A549 (cell line): ENCODE measurements around the gene TMC7. TPM values are rescaled to one million over a fixed set of nuclear protein-coding genes. Genes with fewer than 3 reads are reported as not detected.

Source experiments
- ATAC-seq, 2 experiments: fragments of 200-7000 bp in 1 of 2; fragments of >200 bp in 1 of 2; cut with Nextera tagmentation in 1 of 2; cut with Tn5 transposase in 1 of 2; 3 replicates each; pipeline versions ENCODE4 v1.8.0 to v1.9.1; 2018 to 2020; ENCODE audit warnings: mild to moderate bottlenecking in 1 of 2, moderate library complexity in 1 of 2
- CTCF ChIA-PET: fragments of 300-600 bp; sonication (Branson Sonifier 250); formaldehyde crosslinking; extraction: SDS; loops from one replicate; lab custom pipeline; 2021; ENCODE audit warnings: antibody characterized with exemption, inconsistent platforms; lab: Yijun Ruan, JAX
- POLR2A ChIA-PET: fragments of 350-600 bp; formaldehyde crosslinking; extraction: SDS; loops from one replicate; lab custom pipeline; 2021; ENCODE audit warnings: antibody characterized with exemption, inconsistent platforms; lab: Yijun Ruan, JAX
- DNase-seq, 2 experiments: peaks; one replicate each; pipeline versions ENCODE4 v3.0.0 to v3.0.0-alpha.2; 2011 to 2016; ENCODE audit warnings: low read depth in 1 of 2, low spot score in 1 of 2
- FAIRE-seq: peaks from 2 replicates; lab custom pipeline; 2011; peaks lifted over from hg19 to GRCh38; lab: Jason Lieb, UNC
- H3K27ac ChIP-seq, 2 experiments: fragments of >200 bp; sonication (Bioruptor Twin); formaldehyde crosslinking; 3 replicates each; pipeline ENCODE4 v1.5.1; 2016 to 2017
- H3K4me1 ChIP-seq: fragments of >200 bp; sonication (Bioruptor Twin); formaldehyde crosslinking; 3 replicates; pipeline ENCODE4 v1.6.1; 2016
- H3K4me2 ChIP-seq: fragments of >200 bp; sonication (Bioruptor Twin); formaldehyde crosslinking; 3 replicates; pipeline ENCODE4 v1.6.1; 2016
- H3K4me3 ChIP-seq: fragments of >200 bp; sonication (Bioruptor Twin); formaldehyde crosslinking; 3 replicates; pipeline ENCODE4 v1.5.1; 2016
- H3K9me3 ChIP-seq: fragments of >200 bp; sonication (Bioruptor Twin); formaldehyde crosslinking; 3 replicates; pipeline ENCODE4 v1.6.1; 2016
- CBX8 ChIP-seq: fragments of 200-600 bp; sonication (generic); IDR thresholded peaks from 2 replicates; pipeline ENCODE4 v1.6.1; 2016
- CEBPB ChIP-seq, 2 experiments: fragments of >200 bp in 1 of 2; sonication (Bioruptor Twin) in 1 of 2; formaldehyde crosslinking in 1 of 2; IDR thresholded peaks; 2 replicates each; pipeline ENCODE4 v1.6.1; 2012 to 2016
- CTCF ChIP-seq: fragments of >200 bp; sonication (Bioruptor Twin); formaldehyde crosslinking; IDR thresholded peaks from 3 replicates; pipeline ENCODE4 v1.5.1; 2016
- EP300 ChIP-seq, 2 experiments: fragments of >200 bp; sonication (Bioruptor Twin); formaldehyde crosslinking; IDR thresholded peaks; 2 replicates in 1 of 2; 3 replicates in 1 of 2; pipeline ENCODE4 v1.6.1; 2016 to 2017
- ESRRA ChIP-seq: fragments of 150-350 bp; IDR thresholded peaks from 2 replicates; pipeline ENCODE4 v1.6.1; 2014; ENCODE audit warnings: mild to moderate bottlenecking, low read length, borderline replicate concordance
- GATA3 ChIP-seq: IDR thresholded peaks from 2 replicates; pipeline ENCODE4 v1.6.1; 2012; ENCODE audit warnings: borderline replicate concordance
- HDAC2 ChIP-seq: fragments of 200-600 bp; sonication (generic); IDR thresholded peaks from 2 replicates; pipeline ENCODE4 v1.6.1; 2016
- HEYL ChIP-seq: fragments of 250-450 bp; sonication (Bioruptor Pico); IDR thresholded peaks from 2 replicates; pipeline ENCODE4 v1.8.0; 2021; ENCODE audit warnings: mild to moderate bottlenecking, moderate library complexity
- MAZ ChIP-seq: fragments of 150-350 bp; IDR thresholded peaks from 2 replicates; pipeline ENCODE4 v1.6.1; 2014; ENCODE audit warnings: antibody characterized with exemption, low read depth, low read length, borderline replicate concordance
- NR3C1 ChIP-seq: fragments of >200 bp; sonication (Bioruptor Twin); formaldehyde crosslinking; IDR thresholded peaks from 3 replicates; pipeline ENCODE4 v1.6.1; 2017
- PHF8 ChIP-seq: fragments of 200-600 bp; sonication (generic); IDR thresholded peaks from 2 replicates; pipeline ENCODE4 v1.6.1; 2016; ENCODE audit warnings: low read depth, mild to moderate bottlenecking, antibody characterized with exemption, moderate library complexity, borderline replicate concordance
- RAD21 ChIP-seq, 2 experiments: fragments of >200 bp in 1 of 2; sonication (Bioruptor Twin) in 1 of 2; formaldehyde crosslinking in 1 of 2; IDR thresholded peaks in 1 of 2; conservative IDR thresholded peaks in 1 of 2; 2 replicates in 1 of 2; 3 replicates in 1 of 2; pipeline ENCODE4 v1.6.1; 2012 to 2018; ENCODE audit warnings: inconsistent platforms in 1 of 2
- RCOR1 ChIP-seq: fragments of 150-350 bp; IDR thresholded peaks from 2 replicates; pipeline ENCODE4 v1.6.1; 2014; ENCODE audit warnings: antibody characterized with exemption, low read length, low read depth
- RNF2 ChIP-seq: fragments of 200-600 bp; sonication (generic); IDR thresholded peaks from 2 replicates; pipeline ENCODE4 v1.6.1; 2016; ENCODE audit warnings: low read depth, mild to moderate bottlenecking, antibody characterized with exemption, moderate library complexity, borderline replicate concordance
- ZFP36 ChIP-seq: fragments of 450-650 bp; IDR thresholded peaks from 2 replicates; pipeline ENCODE4 v1.6.1; 2014; ENCODE audit warnings: borderline replicate concordance; ENCODE audit not compliant: partially characterized antibody
- ZNF302 ChIP-seq: fragments of 250-450 bp; sonication (Bioruptor Pico); IDR thresholded peaks from 2 replicates; pipeline ENCODE4 v1.9.0; 2021; ENCODE audit warnings: inconsistent platforms, mild to moderate bottlenecking, moderate library complexity
- ZSCAN20 ChIP-seq: fragments of 250-450 bp; sonication (Bioruptor Pico); IDR thresholded peaks from 2 replicates; pipeline ENCODE4 v1.8.0; 2022; ENCODE audit warnings: mild to moderate bottlenecking, moderate library complexity
- WGBS: methylation state at CpG from one replicate; pipeline ENCODE4 v1.1.6; 2017; ENCODE audit errors: missing lambda C conversion rate; 5-methylcytosine and 5-hydroxymethylcytosine counted together
- polyA plus RNA-seq, 4 experiments: library from polyadenylated mRNA; depleted of rRNA in 3 of 4; stranded (reverse); fragments of >200 nt; fragmentation: RNase III in 1 of 4; extraction: RNeasy Plus Mini Kit Qiagen cat#74134 plus additional on column Dnase treatment in 1 of 4; gene quantifications; 2 replicates in 3 of 4; 3 replicates in 1 of 4; pipeline ENCODE4 v1.2.3, GENCODE V29; 2011 to 2017
- TF ChIP-seq, protein P1 (sequence below): fragments of >200 bp; sonication (Bioruptor Twin); formaldehyde crosslinking; IDR thresholded peaks from 3 replicates; pipeline ENCODE4 v1.6.1; 2016
- TF ChIP-seq, protein P2 (sequence below): fragments of 450-650 bp; IDR thresholded peaks from 2 replicates; pipeline ENCODE4 v1.6.1; 2014; ENCODE audit warnings: antibody characterized with exemption
- TF ChIP-seq, protein P3 (sequence below): fragments of 250-450 bp; sonication (Bioruptor Pico); IDR thresholded peaks from 2 replicates; pipeline ENCODE4 v1.5.0; 2021; ENCODE audit warnings: mild to moderate bottlenecking, moderate library complexity, borderline replicate concordance
- TF ChIP-seq, protein P4 (sequence below): fragments of 250-450 bp; sonication (Bioruptor Pico); IDR thresholded peaks from 2 replicates; pipeline ENCODE4 v1.5.0; 2020; ENCODE audit warnings: low read depth, mild to moderate bottlenecking, moderate library complexity

TMC7 gene
- polyA plus RNA-seq, 2 of the 4 experiments (the other 2 are of a cell fraction) = 7.0 to 9.4 TPM

DNA sequence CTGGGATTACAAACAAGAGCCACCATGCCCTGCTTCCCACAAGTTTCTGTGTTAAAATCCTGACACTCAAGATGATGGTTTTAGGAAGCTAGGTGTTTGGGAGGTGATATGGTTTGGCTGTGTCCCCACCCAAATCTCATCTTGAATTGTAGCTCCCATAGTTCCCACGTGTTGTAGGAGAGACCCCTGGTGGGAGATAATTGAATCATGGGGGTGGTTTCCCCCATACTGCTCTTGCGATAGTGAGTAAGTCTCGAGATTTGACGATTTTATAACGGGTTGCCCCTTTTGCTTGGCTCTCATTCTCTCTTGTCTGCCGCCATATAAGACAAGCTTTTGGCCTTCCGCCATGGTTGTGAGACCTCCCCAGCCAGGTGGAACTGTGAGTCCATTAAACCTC lies 40.3 kb upstream of the TMC7 start:
- POLR2A ChIA-PET = no interaction called here

DNA sequence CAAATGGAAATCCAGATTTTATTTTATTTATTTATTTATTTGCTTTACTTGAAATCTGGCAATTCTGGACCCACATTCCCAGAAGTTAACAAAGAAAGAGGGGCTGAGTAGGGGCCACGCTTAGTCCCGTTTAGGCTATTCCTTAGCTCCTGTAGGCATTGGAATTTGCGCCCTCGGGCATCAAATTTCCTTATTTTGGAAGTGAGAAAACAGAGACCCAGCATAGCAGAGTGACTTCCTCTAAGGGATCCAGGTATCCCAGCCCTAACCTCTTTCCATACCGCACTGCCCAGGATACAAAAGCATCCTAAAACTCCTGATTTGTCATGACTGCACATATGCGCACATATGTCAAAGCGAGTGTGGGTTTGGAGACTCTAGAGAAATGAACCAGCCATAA lies 38.5 kb upstream of the TMC7 start:
- ChIA-PET CTCF (interaction anchor here (1.4 to 4.7 kb wide), 10 partner anchors 8 to 143 kb away, joined by 5 to 34 read pairs (median 11); partner anchors contain the start of genes ARL6IP1 and SMG1), POLR2A (no interaction called here)
- no peak for FAIRE-seq
- 0 out of 3 replicates have a peak, but pooled peaks cover 3% of the 10 kb centered on the region for H3K4me1 ChIP-seq
- H3K4me3 ChIP-seq = no peak overlapping the region; the same call in 2 of the 3 replicates
- H3K9me3 ChIP-seq = no peaks in the 10 kb centered on the region
- ATAC-seq = no peak
- H3K27ac ChIP-seq = peak overlapping the region in 1 of 2 experiments; percentile 87; a peak in 2 of 6 replicates
- WGBS = 79% methylated on average over 7 of the region's 7 CpGs
- peak overlapping the region; percentile 74 for H3K4me2 ChIP-seq
- DNase-seq = no peak
- TF ChIP-seq ESRRA (no peak), ZFP36 (no peak), RCOR1 (no peak), ZNF302 (no peak), PHF8 (no peak), MAZ (no peak), HEYL (CRISPR knock-in tag) (no peak), ZSCAN20 (no peak), GATA3 (no peak), NR3C1 (no peak), CTCF (no peak), CBX8 (no peak), RAD21 (conservative IDR thresholded peaks at IDR 0.05 in 1 of 2, IDR thresholded peaks at IDR 0.05 in 1 of 2) (no peak), HDAC2 (no peak), CEBPB (IDR thresholded peaks at IDR 0.05) (no peak), RNF2 (no peak)
- TF ChIP-seq, protein P1, sequence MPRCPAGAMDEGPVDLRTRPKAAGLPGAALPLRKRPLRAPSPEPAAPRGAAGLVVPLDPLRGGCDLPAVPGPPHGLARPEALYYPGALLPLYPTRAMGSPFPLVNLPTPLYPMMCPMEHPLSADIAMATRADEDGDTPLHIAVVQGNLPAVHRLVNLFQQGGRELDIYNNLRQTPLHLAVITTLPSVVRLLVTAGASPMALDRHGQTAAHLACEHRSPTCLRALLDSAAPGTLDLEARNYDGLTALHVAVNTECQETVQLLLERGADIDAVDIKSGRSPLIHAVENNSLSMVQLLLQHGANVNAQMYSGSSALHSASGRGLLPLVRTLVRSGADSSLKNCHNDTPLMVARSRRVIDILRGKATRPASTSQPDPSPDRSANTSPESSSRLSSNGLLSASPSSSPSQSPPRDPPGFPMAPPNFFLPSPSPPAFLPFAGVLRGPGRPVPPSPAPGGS = no peak
- TF ChIP-seq, protein P2, sequence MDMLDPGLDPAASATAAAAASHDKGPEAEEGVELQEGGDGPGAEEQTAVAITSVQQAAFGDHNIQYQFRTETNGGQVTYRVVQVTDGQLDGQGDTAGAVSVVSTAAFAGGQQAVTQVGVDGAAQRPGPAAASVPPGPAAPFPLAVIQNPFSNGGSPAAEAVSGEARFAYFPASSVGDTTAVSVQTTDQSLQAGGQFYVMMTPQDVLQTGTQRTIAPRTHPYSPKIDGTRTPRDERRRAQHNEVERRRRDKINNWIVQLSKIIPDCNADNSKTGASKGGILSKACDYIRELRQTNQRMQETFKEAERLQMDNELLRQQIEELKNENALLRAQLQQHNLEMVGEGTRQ = no peak
- TF ChIP-seq, protein P3, sequence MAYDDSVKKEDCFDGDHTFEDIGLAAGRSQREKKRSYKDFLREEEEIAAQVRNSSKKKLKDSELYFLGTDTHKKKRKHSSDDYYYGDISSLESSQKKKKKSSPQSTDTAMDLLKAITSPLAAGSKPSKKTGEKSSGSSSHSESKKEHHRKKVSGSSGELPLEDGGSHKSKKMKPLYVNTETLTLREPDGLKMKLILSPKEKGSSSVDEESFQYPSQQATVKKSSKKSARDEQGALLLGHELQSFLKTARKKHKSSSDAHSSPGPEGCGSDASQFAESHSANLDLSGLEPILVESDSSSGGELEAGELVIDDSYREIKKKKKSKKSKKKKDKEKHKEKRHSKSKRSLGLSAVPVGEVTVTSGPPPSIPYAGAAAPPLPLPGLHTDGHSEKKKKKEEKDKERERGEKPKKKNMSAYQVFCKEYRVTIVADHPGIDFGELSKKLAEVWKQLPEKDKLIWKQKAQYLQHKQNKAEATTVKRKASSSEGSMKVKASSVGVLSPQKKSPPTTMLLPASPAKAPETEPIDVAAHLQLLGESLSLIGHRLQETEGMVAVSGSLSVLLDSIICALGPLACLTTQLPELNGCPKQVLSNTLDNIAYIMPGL (CRISPR knock-in tag) = no peak

More for the DNA sequence above, 40.3 kb upstream of the TMC7 start:
- ATAC-seq = no peak
- 0 out of 3 replicates have a peak, but pooled peaks cover 6% of the 10 kb centered on the region for H3K4me1 ChIP-seq
- WGBS = 88% methylated on average over 7 of the region's 7 CpGs
- TF ChIP-seq EP300 (IDR thresholded peaks at IDR 0.05) = no peak
- TF ChIP-seq, protein P4, sequence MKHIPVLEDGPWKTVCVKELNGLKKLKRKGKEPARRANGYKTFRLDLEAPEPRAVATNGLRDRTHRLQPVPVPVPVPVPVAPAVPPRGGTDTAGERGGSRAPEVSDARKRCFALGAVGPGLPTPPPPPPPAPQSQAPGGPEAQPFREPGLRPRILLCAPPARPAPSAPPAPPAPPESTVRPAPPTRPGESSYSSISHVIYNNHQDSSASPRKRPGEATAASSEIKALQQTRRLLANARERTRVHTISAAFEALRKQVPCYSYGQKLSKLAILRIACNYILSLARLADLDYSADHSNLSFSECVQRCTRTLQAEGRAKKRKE = no peak
- H3K4me3 ChIP-seq = no peak overlapping the region
- H3K4me2 ChIP-seq = no peak overlapping the region
- no peak for FAIRE-seq
- no peaks in the 10 kb centered on the region for H3K9me3 ChIP-seq
- no peak for DNase-seq
- CTCF ChIA-PET = interaction anchor here (1.1 to 4.7 kb wide), 5 partner anchors 9 to 141 kb away, joined by 3 to 28 read pairs (median 5); partner anchors contain the start of genes ARL6IP1 and TMC7
- no peak overlapping the region for H3K27ac ChIP-seq
